Islet of Langerhans (tissue), 1 donor: Measurements from ENCODE around the gene PRPH.
"Not testable (repeated sequence)": the region's sequence is repeated elsewhere in the genome, so short reads cannot be mapped to it uniquely, and the experiment has no call there.

Source experiments
- FAIRE-seq: peaks from one replicate; lab custom pipeline; 2011; peaks lifted over from hg19 to GRCh38; lab: Jason Lieb, UNC

Gene PRPH

GRCh38 chr12:49276304-49277290, 18.4 kb upstream of the PRPH start:
- no peak for FAIRE-seq

- FAIRE-seq, result no peak
These were observed 17.5 kb upstream of the PRPH start for GRCh38 chr12:49277466-49277865.

- no peak for FAIRE-seq
These were observed 15.2 kb upstream of the PRPH start for GRCh38 chr12:49279706-49280159.

DNA sequence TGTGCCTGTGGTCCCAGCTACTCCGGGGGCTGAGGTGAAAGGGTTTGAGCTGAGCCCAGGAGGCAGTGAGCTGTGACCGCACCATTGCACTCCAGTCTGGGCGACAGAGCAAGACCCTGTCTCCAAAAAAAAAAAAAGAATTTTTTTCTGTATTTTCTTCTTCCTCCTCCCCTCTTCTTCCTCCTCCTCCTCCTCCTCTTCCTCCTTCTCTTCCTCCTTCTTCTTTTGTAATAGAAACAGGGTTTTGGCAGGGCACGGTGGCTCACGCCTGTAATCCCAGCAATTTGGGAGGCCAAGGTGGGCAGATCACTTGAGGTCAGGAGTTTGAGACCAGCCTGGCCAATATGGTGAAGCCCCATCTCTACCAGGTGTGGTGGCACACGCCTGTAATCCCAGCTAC, 14.4 kb upstream of the PRPH start:
- FAIRE-seq, result not testable (repeated sequence)

GRCh38 chr12:49282302-49282701, 12.6 kb upstream of the PRPH start:
- no peak for FAIRE-seq

- FAIRE-seq, result not testable (repeated sequence)
These were observed 12.1 kb upstream of the PRPH start for GRCh38 chr12:49282740-49283375.

DNA sequence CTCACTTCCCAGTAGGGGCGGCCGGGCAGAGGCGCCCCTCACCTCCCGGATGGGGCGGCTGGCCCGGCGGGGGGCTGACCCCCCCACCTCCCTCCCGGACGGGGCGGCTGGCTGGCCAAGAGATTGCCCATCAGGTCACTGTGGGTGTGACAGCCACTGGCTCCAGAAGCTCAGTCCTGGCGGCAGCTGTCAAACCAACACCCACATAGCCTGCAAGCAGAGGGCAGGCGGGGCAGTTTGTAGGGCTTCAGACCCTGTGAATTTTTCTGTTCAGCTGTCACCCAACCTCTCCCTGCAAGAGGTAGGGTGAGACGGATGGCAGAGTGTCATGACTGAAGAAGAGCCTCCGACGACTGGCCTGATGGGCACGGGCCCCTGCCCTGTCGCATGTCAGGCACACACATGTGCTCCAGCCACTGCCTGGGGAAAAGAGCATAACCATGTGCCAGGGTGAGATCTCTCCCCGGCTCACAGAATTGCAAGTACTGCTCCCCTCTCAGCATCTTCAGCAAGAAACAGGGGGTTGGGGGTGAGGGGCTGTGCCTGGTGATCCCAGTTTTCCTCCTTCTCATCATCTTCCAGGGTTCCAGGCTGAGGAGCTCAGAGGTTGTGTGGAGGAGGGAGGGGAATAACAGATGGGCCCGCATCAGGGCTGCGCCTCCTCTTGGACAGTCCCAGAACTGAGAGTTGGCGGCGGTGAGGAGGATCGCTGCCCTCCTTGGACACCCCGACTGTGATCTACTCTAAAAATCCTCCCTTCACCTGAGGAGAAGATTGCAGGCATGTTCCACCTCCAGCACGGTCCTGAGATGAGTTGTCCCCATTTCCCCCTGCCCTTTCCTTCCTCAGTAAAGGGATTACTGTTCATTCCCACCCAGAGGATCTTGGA, 11.2 kb upstream of the PRPH start:
- FAIRE-seq, result no peak

DNA sequence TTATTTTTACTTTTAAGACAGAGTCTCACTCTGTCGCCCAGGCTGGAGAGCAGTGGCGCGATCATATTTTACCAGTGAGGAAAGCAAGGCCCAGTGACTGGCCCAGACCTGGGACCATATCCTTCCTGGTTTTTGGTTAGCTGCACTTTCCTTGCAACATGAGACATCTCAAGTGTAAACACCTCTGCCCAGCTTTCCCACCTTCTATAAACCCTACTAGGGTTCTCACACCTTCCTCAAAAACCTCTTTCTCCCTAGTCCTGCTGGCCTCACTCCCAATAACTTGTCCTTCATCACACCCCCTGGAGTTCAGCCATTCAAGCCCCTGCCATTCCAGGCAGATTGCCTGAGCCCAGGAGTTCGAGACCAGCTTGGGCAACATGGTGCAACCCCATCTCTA, 10.3 kb upstream of the PRPH start:
- no peak for FAIRE-seq

DNA sequence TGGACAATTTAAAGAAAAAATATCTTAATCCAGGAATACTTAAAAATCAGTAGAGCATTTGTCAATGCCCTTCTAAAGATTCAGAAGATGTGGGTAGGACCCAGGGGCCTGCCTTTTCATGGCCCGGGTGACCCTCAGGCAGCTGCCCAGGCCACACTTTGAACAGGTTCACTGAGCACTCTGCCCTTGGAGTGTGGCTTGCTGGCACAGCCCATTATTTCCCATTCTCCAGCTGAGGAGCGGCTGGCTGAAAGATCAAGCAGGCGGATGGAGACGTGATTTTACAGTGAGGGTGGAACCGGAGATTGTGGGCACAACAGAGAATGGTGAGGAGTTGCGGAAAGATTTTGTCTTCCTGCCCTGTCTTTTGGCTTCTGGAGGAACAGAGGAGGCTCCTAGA, 7.1 kb upstream of the PRPH start:
- no peak for FAIRE-seq

GRCh38 chr12:49288412-49288853, 6.5 kb upstream of the PRPH start:
- peak; percentile 93 for FAIRE-seq

DNA sequence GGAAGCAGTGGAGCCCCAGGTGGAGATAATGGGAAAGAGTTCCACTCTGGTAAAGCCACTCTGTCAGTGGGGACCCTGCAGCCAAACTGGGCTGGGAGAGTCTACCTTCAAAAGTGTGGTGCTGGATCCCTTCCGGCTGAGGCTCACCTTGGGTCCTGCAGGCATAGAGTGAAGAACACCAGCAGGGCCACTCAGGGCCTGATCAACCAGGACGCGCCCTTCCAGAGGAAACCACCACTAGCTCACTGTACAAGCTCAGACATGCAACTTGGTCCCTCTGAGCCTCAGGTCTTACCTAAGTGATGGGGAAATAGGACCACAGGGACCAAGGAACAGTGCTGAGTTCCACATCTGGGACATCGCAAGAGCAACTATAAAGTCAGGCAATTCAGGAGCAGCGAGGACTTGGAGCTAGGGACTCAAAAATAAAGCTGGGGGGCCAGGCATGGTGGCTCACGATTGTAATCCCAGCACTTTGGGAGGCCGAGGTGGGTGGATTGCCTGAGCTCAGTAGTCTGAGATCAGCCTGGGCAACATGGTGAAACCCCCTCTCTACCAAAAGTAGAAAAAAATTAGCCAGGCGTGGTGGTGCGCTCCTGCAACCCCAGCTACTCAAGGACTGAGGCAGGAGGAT, 5.9 kb upstream of the PRPH start:
- no peak for FAIRE-seq

DNA sequence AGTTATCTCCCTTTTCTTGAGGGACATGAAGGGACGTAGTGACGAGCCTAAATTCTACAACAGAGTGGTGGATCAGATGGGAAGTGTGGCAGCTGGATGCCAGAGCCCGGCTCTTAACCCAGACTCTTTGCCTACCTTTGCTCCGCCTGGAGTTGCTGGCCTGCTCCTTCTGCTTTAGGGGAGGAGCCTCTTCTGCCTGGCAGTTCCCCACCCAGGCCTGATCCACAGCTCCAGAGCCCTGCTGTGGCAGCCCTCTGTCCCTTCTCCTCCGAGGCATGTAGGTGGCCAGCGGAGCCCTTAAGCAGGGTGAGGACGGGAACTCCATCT, 2.3 kb upstream of the PRPH start:
- no peak for FAIRE-seq

DNA sequence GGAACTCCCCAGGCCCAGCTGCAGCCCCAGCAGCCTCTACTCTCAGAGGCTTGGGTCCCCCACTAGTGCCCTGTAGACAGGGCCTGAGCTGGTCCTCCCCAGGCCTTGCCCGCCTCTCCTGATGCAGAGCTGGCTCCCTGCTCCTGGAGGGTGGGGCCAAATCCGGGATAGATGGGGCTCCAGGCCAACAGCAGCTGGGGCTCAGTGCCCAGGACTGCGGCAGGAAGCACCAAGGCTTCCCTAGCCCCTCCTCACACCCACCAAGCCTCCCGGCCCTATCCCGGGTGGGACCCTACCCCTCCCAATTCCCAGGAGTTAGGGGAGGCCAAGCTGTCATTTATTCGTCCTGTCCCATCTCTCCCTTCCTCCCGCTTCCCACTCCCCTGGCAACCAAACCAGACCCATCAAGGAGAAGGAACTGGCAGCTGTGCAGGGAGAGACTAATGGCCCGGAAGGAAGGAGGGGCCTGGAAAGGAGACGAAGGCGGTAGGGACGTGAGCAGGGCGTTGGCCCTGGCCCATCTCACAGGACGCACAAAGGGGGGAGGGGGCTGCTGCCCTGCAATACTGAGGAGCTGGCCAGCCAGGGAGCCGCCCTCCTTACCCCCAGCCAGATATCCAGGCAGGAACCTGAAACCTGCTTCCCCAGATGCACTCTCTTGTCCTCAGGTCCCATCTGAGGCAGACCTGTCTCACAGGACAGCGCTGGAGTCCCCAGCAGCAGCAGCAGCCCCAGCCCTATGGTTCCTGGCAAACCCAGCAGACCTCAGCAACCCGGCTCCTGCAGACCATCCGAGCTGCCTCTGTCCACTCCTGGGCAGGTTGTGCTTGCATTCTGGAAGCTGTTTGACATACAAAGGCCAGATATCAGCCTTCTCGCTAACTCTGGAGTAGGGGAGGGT, 1.6 kb upstream of the PRPH start:
- FAIRE-seq, result no peak

GRCh38 chr12:49294086-49294803, 702 bp upstream of the PRPH start:
- FAIRE-seq, result no peak

- no peak for FAIRE-seq
These were observed 204 bp upstream of the PRPH start for GRCh38 chr12:49294804-49295081.

DNA sequence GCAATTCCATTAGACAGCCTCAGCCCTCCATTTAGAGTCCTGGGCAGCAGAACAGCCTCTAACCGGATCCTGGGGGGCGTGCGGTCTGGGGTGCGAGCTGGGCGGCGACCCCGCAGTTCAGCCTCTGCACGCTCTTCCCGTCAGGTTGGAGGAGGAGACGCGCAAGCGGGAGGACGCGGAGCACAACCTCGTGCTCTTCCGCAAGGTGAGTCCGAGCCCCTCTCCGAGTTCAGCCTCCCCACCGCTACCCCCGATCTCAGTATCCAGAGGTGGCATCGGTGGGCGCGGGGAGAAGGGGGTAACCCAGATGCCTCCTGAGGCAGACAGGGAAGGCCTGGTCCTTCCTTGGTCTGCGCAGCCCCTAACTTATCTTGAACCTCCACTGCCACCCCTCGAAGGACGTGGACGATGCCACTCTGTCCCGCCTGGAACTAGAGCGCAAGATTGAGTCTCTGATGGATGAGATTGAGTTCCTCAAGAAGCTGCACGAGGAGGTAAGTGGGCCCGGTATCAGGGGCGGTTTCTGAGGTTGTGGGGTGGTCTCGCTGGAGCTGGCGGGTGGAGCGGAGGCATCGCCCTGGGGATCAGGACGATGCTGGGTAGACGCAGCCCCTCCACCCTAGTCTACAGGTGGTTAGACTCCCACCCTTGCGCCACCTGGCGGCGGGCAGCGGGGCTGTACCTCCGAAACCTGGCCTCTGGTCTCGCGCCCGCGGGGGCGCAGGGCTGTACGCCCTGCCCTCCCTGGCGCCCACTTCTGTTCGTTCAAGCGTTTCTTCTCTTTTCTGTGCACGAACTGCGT, 1.3 kb downstream of the PRPH start:
- FAIRE-seq, result no peak

- FAIRE-seq, result no peak
These were observed 2.1 kb downstream of the PRPH start for GRCh38 chr12:49296836-49297694.

DNA sequence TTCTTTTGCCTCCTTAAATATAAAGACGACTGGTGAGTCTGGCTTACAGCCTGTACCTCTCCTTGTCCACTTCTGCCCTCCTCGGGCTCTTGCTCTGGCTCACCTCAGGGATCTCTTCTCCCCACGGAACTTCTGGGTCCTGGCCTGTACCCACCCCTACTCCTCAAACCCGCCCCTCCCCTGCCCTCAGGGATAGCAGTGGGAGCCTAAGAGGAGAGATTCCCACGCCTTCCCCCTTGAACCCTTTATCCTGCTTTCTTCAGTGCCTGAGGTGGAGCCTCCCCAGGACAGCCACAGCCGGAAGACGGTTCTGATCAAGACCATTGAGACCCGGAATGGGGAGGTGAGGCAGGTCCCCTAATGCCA, 2.7 kb downstream of the PRPH start:
- FAIRE-seq, result no peak

DNA sequence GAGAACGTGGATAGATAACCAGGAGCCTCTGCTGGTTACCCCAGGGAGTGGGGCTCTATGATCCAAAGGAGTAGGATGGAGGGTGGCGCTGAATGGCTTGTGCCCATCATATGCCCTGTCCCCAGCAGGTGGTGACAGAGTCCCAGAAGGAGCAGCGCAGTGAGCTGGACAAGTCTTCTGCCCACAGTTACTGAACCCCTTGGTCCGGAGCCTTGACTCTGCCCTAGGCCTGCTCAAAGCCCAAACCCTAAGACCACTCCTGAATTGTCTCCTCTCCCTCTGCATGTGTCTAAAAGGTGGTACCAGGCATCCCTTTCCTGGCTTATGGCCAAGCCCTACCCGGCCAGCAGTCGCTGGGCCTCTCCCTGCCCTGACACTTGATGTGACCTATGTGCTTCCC, 3.2 kb downstream of the PRPH start:
- no peak for FAIRE-seq
